Suprapubic skin (tissue), 4 donors: Measurements from ENCODE around the gene INPP5E. TPM values are rescaled to one million over a fixed set of nuclear protein-coding genes. Genes with fewer than 3 reads are reported as not detected.

ENCODE experiments used
- DNase-seq, 2 donors: peaks; one replicate each; pipeline ENCODE4 v3.0.0-alpha.2; 2019; ENCODE audit warnings: low spot score in 2 of 2
- H3K27ac ChIP-seq: fragments of 200-600 bp; sonication (generic); one replicate; pipeline ENCODE4 v1.5.1; 2019
- H3K27me3 ChIP-seq: fragments of 200-600 bp; sonication (generic); one replicate; pipeline ENCODE4 v1.5.1; 2019
- H3K36me3 ChIP-seq: fragments of 200-600 bp; sonication (generic); one replicate; pipeline ENCODE4 v1.5.1; 2019
- H3K4me1 ChIP-seq: fragments of 200-600 bp; sonication (generic); one replicate; pipeline ENCODE4 v1.5.1; 2019
- H3K4me3 ChIP-seq: fragments of 200-600 bp; sonication (generic); one replicate; pipeline ENCODE4 v1.5.1; 2019; ENCODE audit warnings: mild to moderate bottlenecking
- H3K9me3 ChIP-seq: fragments of 200-600 bp; sonication (generic); one replicate; pipeline ENCODE4 v1.5.1; 2019
- EP300 ChIP-seq: sonication (generic); formaldehyde crosslinking; IDR thresholded peaks from one replicate; pipeline ENCODE4 v1.6.1; 2017; ENCODE audit warnings: antibody characterized with exemption
- POLR2A ChIP-seq, 2 donors: fragments of 450-650 bp; IDR thresholded peaks; one replicate each; pipeline ENCODE4 v1.6.1; 2017; ENCODE audit warnings: antibody characterized with exemption in 2 of 2, mild to moderate bottlenecking in 2 of 2, moderate library complexity in 2 of 2
- POLR2AphosphoS5 ChIP-seq, 3 donors: sonication (generic); formaldehyde crosslinking; IDR thresholded peaks; one replicate each; pipeline ENCODE4 v1.6.1; 2017; ENCODE audit warnings: antibody characterized with exemption in 3 of 3
- WGBS: methylation state at CpG from one replicate; pipeline ENCODE4 v1.1.5; 2018; 5-methylcytosine and 5-hydroxymethylcytosine counted together
- total RNA-seq, 4 donors: library from RNA; depleted of rRNA; stranded (reverse); fragments of >200 nt; gene quantifications; one replicate each; pipeline ENCODE4 v1.1.0, GENCODE V29; 2016
- TF ChIP-seq, protein P1 (sequence below), 2 donors: fragments of 200-600 bp in 1 of 2; fragments of 450-650 bp in 1 of 2; sonication (generic) in 1 of 2; IDR thresholded peaks; one replicate each; pipeline ENCODE4 v1.5.1; 2016 to 2019; ENCODE audit warnings: antibody characterized with exemption in 2 of 2, mild to moderate bottlenecking in 1 of 2, moderate library complexity in 1 of 2

Gene INPP5E
- total RNA-seq, 4 donors from 2014 or later: 9.8 to 20.3 (median 12.9) TPM

DNA sequence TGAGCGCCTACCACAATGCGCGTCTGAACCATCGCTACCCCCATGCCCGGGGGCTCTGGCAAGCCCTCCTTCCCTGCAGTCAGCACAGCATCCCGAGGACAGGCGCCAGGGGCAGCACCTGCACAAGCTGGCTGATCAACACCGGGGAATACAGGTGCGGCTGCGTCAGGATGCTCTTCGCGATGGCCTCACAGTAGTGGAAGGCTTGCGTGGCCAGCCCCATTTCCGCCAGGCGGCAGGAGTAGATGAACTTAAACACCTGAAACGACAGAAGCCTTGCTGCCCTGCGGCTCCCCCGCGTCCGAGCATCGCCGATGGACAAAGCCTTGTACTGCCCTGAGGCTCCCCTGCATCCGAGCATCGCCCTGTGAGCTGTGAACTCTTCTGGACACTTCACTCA lies 17.7 kb upstream of the INPP5E start:
- H3K27ac ChIP-seq: no peak overlapping the region
- no peak for DNase-seq
- peaks cover 98% of the 10 kb centered on the region for H3K36me3 ChIP-seq
- no peaks in the 10 kb centered on the region for H3K9me3 ChIP-seq
- no peak overlapping the region for H3K4me3 ChIP-seq
- H3K4me1 ChIP-seq: no peaks in the 10 kb centered on the region
- WGBS: 97% methylated on average over 12 of the region's 24 CpGs
- TF ChIP-seq EP300 (no peak), POLR2A (IDR thresholded peaks at IDR 0.05) (no peak), POLR2AphosphoS5 (IDR thresholded peaks at IDR 0.05) (no peak)
- TF ChIP-seq, protein P1, sequence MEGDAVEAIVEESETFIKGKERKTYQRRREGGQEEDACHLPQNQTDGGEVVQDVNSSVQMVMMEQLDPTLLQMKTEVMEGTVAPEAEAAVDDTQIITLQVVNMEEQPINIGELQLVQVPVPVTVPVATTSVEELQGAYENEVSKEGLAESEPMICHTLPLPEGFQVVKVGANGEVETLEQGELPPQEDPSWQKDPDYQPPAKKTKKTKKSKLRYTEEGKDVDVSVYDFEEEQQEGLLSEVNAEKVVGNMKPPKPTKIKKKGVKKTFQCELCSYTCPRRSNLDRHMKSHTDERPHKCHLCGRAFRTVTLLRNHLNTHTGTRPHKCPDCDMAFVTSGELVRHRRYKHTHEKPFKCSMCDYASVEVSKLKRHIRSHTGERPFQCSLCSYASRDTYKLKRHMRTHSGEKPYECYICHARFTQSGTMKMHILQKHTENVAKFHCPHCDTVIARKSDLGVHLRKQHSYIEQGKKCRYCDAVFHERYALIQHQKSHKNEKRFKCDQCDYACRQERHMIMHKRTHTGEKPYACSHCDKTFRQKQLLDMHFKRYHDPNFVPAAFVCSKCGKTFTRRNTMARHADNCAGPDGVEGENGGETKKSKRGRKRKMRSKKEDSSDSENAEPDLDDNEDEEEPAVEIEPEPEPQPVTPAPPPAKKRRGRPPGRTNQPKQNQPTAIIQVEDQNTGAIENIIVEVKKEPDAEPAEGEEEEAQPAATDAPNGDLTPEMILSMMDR (IDR thresholded peaks at IDR 0.05): no peak
- H3K27me3 ChIP-seq: no peaks in the 10 kb centered on the region

DNA sequence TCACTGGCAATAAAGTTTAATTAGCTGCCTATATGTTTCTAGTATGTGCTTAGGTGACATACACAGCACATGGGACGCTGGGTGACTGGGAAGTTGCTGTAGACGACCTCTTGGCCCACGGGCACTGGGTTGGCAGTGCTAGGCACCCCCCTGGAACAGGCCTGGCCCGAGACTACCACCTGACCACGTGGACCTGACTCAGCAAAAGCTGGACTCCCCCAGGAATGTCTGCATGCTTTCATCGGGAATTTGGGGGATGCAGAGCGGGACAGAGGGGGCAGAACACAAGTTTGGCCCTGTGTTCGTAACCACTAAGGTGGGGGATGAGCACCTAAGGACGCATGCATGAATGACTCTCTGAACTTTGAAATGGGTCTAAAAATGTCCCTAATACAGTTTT lies 16.6 kb upstream of the INPP5E start:
- 90% methylated on average over 4 of the region's 9 CpGs for WGBS
- H3K9me3 ChIP-seq: no peaks in the 10 kb centered on the region
- no peaks in the 10 kb centered on the region for H3K4me1 ChIP-seq
- no peak overlapping the region for H3K4me3 ChIP-seq
- DNase-seq: no peak
- TF ChIP-seq POLR2A (IDR thresholded peaks at IDR 0.05) (no peak), POLR2AphosphoS5 (IDR thresholded peaks at IDR 0.05) (no peak), EP300 (no peak)
- TF ChIP-seq, protein P1 (IDR thresholded peaks at IDR 0.05): no peak
- no peak overlapping the region for H3K27ac ChIP-seq
- H3K36me3 ChIP-seq: peaks cover 93% of the 10 kb centered on the region
- H3K27me3 ChIP-seq: no peaks in the 10 kb centered on the region

DNA sequence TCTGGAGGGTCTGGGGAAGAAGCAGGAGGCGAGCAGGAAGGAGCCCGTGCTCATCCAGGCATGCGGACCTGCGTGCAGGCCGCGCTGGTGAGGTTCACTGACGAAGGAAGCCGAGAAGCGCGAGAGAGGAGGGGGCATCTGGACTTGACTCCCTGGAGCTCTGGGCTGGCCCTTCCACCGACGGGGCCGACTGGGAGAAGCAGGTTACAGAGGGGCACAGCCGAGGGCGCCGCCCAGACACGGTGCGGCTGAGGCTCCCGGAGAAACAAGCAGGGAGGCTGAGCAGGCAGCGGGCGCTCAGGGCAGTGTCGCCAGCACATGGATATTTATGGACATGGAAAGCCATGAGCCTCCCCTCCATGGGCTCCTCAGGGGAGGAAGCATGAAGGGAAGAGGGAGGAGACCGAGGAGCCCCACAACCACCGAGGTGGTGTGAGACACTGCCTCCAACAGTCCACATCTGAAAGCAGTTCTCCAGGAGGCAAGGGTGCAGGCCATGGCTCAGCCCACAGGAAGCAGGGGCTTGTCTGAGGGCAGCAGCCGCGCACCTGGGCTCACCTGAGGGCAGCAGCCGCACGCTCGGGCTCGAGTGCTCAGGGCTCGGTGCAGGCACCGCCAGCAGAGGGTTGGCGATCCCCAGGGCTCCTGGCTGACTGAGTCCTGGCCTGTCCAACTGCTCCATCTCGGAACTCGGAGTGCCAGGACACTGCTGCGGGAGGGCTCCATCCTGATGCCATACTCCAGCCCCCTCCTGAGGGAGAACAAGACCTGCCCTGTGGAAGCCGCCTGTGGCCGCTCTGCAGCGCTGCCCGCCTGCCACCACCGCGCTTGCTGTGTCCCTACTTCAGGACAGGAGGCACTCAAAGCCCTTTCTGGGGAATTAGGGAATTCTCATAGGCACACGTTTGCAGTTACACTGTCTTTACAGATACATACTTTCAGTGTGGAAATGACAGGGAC lies 15.7 kb upstream of the INPP5E start:
- no peak for DNase-seq
- TF ChIP-seq, protein P1 (IDR thresholded peaks at IDR 0.05): no peak
- TF ChIP-seq POLR2AphosphoS5 (IDR thresholded peaks at IDR 0.05) (no peak), EP300 (no peak), POLR2A (IDR thresholded peaks at IDR 0.05) (no peak)
- WGBS: 91% methylated on average over 32 of the region's 43 CpGs
- Histone ChIP-seq H3K27ac (no peak overlapping the region), H3K4me3 (no peak overlapping the region), H3K36me3 (peaks cover 93% of the 10 kb centered on the region), H3K27me3 (no peaks in the 10 kb centered on the region), H3K9me3 (no peaks in the 10 kb centered on the region), H3K4me1 (no peaks in the 10 kb centered on the region)

DNA sequence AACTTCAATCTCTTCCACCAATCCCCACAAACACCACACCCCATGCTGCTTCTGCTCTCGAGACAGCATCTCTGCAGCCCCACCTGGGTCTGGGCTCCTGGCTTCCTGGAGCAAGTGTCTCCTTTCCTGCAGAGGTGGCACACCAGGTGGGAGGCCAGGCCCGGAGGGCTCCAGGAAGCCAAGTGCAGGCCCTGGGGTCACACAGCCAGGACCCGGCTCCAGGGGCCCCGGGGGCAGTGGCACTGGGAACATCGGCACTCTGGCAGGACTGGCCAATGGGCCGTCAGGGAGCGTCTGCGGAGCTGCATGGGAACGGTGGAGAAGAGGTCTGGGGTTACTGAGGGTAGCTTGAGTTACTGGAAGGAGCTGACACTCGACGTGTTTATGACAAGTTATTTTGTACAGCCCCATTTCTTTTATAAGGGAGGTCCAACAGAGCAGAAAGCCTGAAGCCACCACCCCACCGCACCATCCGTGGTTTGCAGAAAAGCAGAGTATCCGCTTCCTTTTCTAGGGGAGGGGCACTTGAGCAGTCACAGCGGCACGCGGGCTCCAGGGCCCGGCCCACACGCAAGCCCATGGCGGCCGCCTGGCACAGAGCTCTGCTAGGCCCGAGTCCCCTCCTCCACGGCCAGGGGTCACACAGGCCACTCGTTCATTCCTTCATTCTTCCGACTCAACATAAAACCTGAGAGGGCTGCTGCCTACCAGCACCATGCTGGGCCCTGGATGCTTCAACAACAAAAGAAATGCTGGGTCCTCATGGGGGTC lies 14.6 kb upstream of the INPP5E start:
- 91% methylated on average over 15 of the region's 25 CpGs for WGBS
- peaks cover 93% of the 10 kb centered on the region for H3K36me3 ChIP-seq

More for the DNA sequence above, 14.6 kb upstream of the INPP5E start:
- no peaks in the 10 kb centered on the region for H3K9me3 ChIP-seq
- DNase-seq: peak in 1 of 2 donors; percentile 78
- H3K27me3 ChIP-seq: no peaks in the 10 kb centered on the region
- H3K4me3 ChIP-seq: no peak overlapping the region
- no peaks in the 10 kb centered on the region for H3K4me1 ChIP-seq
- H3K27ac ChIP-seq: no peak overlapping the region
- no peak for TF ChIP-seq POLR2A (IDR thresholded peaks at IDR 0.05)
- no peak for TF ChIP-seq POLR2AphosphoS5 (IDR thresholded peaks at IDR 0.05)
- no peak for TF ChIP-seq EP300
- TF ChIP-seq, protein P1 (IDR thresholded peaks at IDR 0.05): no peak
